Uterus (tissue), 4 donors: ENCODE measurements around the gene PLXNA3. TPM values are rescaled to one million over a fixed set of nuclear protein-coding genes. Genes with fewer than 3 reads are reported as not detected.

Experiments
- DNase-seq, 2 donors: peaks; one replicate each; pipeline ENCODE4 v3.0.0-alpha.2; 2019 to 2020
- H3K27ac ChIP-seq, 2 donors: fragments of 200-600 bp; sonication (generic); 1 replicate in 1 of 2; 2 replicates in 1 of 2; pipeline ENCODE4 v1.5.1; 2016 to 2018
- H3K27me3 ChIP-seq, 2 donors: fragments of 200-600 bp; sonication (generic); one replicate each; pipeline ENCODE4 v1.5.1; 2018 to 2019; ENCODE audit warnings: control low read depth in 1 of 2
- H3K36me3 ChIP-seq, 2 donors: fragments of 200-600 bp; sonication (generic); one replicate each; pipeline ENCODE4 v1.5.1; 2019; ENCODE audit warnings: control low read depth in 1 of 2
- H3K4me1 ChIP-seq, 2 donors: fragments of 200-600 bp; sonication (generic); one replicate each; pipeline ENCODE4 v1.5.1; 2018 to 2019; ENCODE audit warnings: control low read depth in 1 of 2
- H3K4me3 ChIP-seq, 2 donors: fragments of 200-600 bp; sonication (generic); 1 replicate in 1 of 2; 2 replicates in 1 of 2; pipeline ENCODE4 v1.5.1; 2018 to 2019; ENCODE audit warnings: mild to moderate bottlenecking in 1 of 2
- H3K9me3 ChIP-seq, 2 donors: fragments of 200-600 bp; sonication (generic); one replicate each; pipeline ENCODE4 v1.5.1; 2019; ENCODE audit warnings: control low read depth in 1 of 2
- CTCF ChIP-seq, 4 experiments: fragments of 200-600 bp in 2 of 4; fragments of 450-650 bp in 2 of 4; sonication (generic) in 2 of 4; IDR thresholded peaks; one replicate each; pipeline ENCODE4 v1.5.1; 2016 to 2019; ENCODE audit warnings: antibody characterized with exemption in 4 of 4, mild to moderate bottlenecking in 2 of 4, moderate library complexity in 1 of 4
- POLR2A ChIP-seq, 2 donors: fragments of 450-650 bp; IDR thresholded peaks; one replicate each; pipeline ENCODE4 v1.6.1; 2016; ENCODE audit warnings: antibody characterized with exemption in 2 of 2, mild to moderate bottlenecking in 1 of 2, moderate library complexity in 1 of 2
- intact Hi-C: fragments of 100-400 bp; cut with DNase I; formaldehyde crosslinking; loops from one replicate; pipeline ENCODE4 v1.15.1; 2023; ENCODE audit warnings: low total_unique reads
- total RNA-seq, 4 donors: library from RNA; depleted of rRNA in 3 of 4; stranded (reverse); fragments of >200 nt in 3 of 4; gene quantifications; one replicate each; pipeline versions ENCODE4 v1.1.0 to v1.2.4, GENCODE V29; 2014 to 2023
- donor health status: DM: yes; HTN: yes; CAD: no.

PLXNA3 gene
- total RNA-seq, 4 donors from 2014 or later = 2.1 to 102 (median 8.6) TPM

DNA sequence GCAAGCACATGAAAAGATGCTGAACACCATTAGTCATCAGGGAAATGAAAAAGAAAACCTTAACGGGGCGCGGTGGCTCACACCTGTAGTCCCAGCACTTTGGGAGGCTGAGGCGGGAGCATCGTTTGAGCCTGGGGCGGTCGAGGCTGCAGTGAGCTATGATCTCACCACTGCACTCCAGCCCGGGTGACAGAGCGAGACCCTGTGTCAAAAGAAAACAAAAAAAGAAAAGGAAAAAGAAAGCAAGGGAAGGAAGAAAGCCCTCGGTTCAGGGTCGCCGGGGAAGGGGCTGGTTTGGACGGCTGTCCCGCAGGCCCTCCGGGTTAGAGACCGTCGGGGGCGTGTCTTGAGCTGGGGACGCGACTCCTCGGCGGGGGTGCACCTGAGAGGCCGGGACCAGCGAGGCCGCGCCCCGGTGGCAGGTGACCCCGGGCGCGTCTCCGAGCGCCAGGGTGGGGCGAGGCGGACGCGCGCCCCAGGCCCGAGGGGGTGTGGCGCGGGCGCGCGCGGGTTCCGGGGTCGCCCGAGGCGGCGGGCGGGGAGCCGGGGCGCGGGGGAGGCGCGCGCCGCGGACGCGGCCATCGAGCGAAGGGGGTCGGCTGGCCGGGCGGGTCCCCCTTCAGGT lies 478 bp upstream of the PLXNA3 start:
- Histone ChIP-seq H3K9me3 (no peaks in the 10 kb centered on the region), H3K27me3 (no peaks in the 10 kb centered on the region), H3K36me3 (no peaks in the 10 kb centered on the region), H3K4me3 (peak overlapping the region; percentile 47 to 79), H3K4me1 (no peaks in the 10 kb centered on the region), H3K27ac (peak overlapping the region; percentile 76 to 83)
- intact Hi-C loops = no loop called here
- DNase-seq = peak in 1 of 2 donors; percentile 41
- no peak for TF ChIP-seq CTCF (IDR thresholded peaks at IDR 0.05)
- TF ChIP-seq POLR2A (IDR thresholded peaks at IDR 0.05) = no peak

DNA sequence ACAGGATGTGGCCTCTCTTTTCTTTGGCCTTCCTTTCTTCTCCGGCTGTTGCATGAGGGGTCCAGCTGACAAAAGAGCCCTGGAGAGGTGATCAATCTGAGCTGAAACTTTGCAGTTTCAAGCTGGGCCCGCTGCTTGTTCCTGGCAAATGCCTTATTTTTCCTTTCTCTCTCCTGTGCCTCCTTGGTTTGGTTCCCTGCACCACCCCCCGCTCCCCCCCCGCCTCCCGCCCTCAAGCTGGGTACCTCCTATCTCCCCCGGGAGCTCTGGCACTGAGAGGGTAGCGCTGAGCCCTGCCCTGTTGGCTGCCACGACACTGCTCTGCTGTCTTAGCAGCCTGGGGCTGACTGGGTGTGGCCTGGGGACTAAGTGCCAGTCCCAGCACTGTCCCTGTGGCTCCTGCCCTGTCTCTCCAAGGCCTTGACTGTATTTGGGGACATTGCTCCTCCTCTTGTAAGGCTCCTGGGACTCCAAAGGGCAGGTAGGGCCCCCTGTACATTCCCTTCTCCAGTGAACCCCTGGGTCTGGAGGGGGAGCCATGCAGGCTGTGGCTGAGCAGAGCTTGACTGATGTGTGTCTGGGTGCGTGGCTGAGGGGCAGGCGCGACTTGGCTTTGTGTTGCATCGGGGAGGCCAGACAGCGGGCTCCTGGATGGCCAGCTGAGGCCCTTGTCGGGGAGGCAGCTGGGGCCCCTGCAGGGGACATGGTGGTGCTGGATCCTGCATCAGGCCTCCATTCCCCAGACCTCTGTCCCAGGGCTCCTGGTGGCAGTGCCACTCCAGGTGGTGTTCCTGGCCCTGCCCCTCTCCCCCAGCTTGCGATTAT lies 1.1 kb downstream of the PLXNA3 start:
- Histone ChIP-seq H3K4me1 (no peaks in the 10 kb centered on the region), H3K9me3 (no peaks in the 10 kb centered on the region), H3K4me3 (peak overlapping the region; percentile 47 to 79), H3K27me3 (no peaks in the 10 kb centered on the region), H3K36me3 (no peaks in the 10 kb centered on the region), H3K27ac (peak overlapping the region; percentile 76 to 83)
- intact Hi-C loops = no loop called here
- TF ChIP-seq POLR2A (IDR thresholded peaks at IDR 0.05) (no peak), CTCF (IDR thresholded peaks at IDR 0.05) (no peak)
- no peak for DNase-seq

GRCh38 chrX:154459832-154460231 lies 1.8 kb downstream of the PLXNA3 start:
- no peak for DNase-seq
- intact Hi-C loops = no loop called here
- no peaks in the 10 kb centered on the region for H3K9me3 ChIP-seq
- H3K27ac ChIP-seq = no peak overlapping the region
- H3K27me3 ChIP-seq = no peaks in the 10 kb centered on the region
- peak overlapping the region in 1 of 2 donors; percentile 47 for H3K4me3 ChIP-seq
- H3K4me1 ChIP-seq = no peaks in the 10 kb centered on the region
- H3K36me3 ChIP-seq = no peaks in the 10 kb centered on the region
- no peak for TF ChIP-seq POLR2A (IDR thresholded peaks at IDR 0.05)
- no peak for TF ChIP-seq CTCF (IDR thresholded peaks at IDR 0.05)

- TF ChIP-seq CTCF (IDR thresholded peaks at IDR 0.05) = no peak
- TF ChIP-seq POLR2A (IDR thresholded peaks at IDR 0.05) = no peak
- no peaks in the 10 kb centered on the region for H3K9me3 ChIP-seq
- no peak for DNase-seq
- H3K27me3 ChIP-seq = no peaks in the 10 kb centered on the region
- no peaks in the 10 kb centered on the region for H3K4me1 ChIP-seq
- H3K4me3 ChIP-seq = no peak overlapping the region
- no peak overlapping the region for H3K27ac ChIP-seq
- intact Hi-C loops = no loop called here
- H3K36me3 ChIP-seq = no peaks in the 10 kb centered on the region
Observed at GRCh38 chrX:154460326-154460725, 2.2 kb downstream of the PLXNA3 start.

DNA sequence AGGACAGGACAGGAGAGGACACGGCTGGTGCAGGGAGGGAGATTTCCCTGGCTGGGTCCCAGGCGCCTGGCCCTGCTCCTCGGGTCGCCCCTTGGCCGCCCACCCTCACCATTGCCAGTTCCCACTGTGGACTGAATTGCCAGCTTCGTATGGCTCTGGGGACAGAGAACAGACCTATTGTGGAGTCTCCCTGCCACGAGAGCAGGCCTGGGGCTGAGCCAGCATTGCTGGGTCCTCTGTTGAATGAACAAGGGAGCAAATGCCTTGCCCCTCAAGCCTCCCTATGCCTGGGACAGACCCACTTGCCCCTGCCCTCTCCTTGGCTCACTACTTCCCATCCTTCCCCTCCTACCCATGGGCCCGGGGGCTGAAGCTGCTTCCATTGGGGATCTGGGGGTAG lies 4.3 kb downstream of the PLXNA3 start:
- intact Hi-C loops = no loop called here
- DNase-seq = no peak
- H3K4me1 ChIP-seq = no peaks in the 10 kb centered on the region
- H3K27me3 ChIP-seq = no peaks in the 10 kb centered on the region
- H3K4me3 ChIP-seq = no peak overlapping the region
- no peak overlapping the region for H3K27ac ChIP-seq
- no peaks in the 10 kb centered on the region for H3K36me3 ChIP-seq
- TF ChIP-seq POLR2A (IDR thresholded peaks at IDR 0.05) (no peak), CTCF (IDR thresholded peaks at IDR 0.05) (no peak)
- no peaks in the 10 kb centered on the region for H3K9me3 ChIP-seq
